C4-2B (cell line): Measurements from ENCODE around the gene TIMM50.

Source experiments
- CTCF ChIP-seq: fragments of 450-650 bp; conservative IDR thresholded peaks from 2 replicates; pipeline ENCODE4 v1.5.1; 2017; ENCODE audit warnings: mild to moderate bottlenecking
- ZFX ChIP-seq: fragments of 450-650 bp; IDR thresholded peaks from 2 replicates; pipeline ENCODE4 v1.6.1; 2017

- TF ChIP-seq CTCF = no peak
- no peak for TF ChIP-seq ZFX
These were observed 1.0 kb downstream of the TIMM50 start for GRCh38 chr19:39481676-39482075.
